Upper lobe of left lung (tissue), 6 donors: ENCODE data around the gene BANF2. TPM values are rescaled to one million over a fixed set of nuclear protein-coding genes. Genes with fewer than 3 reads are reported as not detected.
A peak's percentile ranks its signal among the peaks of the same experiment; 100 is the strongest.

Experiments
- ATAC-seq, 2 donors: fragments of 200-7000 bp; cut with Tn5 transposase; one replicate each; pipeline ENCODE4 v1.9.1; 2022; ENCODE audit warnings: mild to moderate bottlenecking in 2 of 2, moderate library complexity in 2 of 2; ENCODE audit not compliant: low FRiP score in 2 of 2
- DNase-seq, 2 donors: peaks; one replicate each; pipeline ENCODE4 v3.0.0-alpha.2; 2019 to 2020
- H3K27ac ChIP-seq, 4 donors: fragments of 200-600 bp; sonication (generic); one replicate each; pipeline ENCODE4 v1.5.1; 2016 to 2019
- H3K27me3 ChIP-seq, 4 donors: fragments of 200-600 bp; sonication (generic); one replicate each; pipeline ENCODE4 v1.5.1; 2017 to 2019
- H3K36me3 ChIP-seq, 4 donors: fragments of 200-600 bp; sonication (generic); one replicate each; pipeline ENCODE4 v1.5.1; 2016 to 2019
- H3K4me1 ChIP-seq, 4 donors: fragments of 200-600 bp; sonication (generic); one replicate each; pipeline ENCODE4 v1.5.1; 2018 to 2019
- H3K4me3 ChIP-seq, 4 donors: fragments of 200-600 bp; sonication (generic); one replicate each; pipeline ENCODE4 v1.5.1; 2017 to 2019; ENCODE audit warnings: mild to moderate bottlenecking in 2 of 4, moderate library complexity in 1 of 4
- H3K9me3 ChIP-seq, 4 donors: fragments of 200-600 bp; sonication (generic); one replicate each; pipeline ENCODE4 v1.5.1; 2018 to 2019
- CTCF ChIP-seq, 6 experiments: fragments of 450-650 bp in 4 of 6; fragments of 200-600 bp in 2 of 6; sonication (generic) in 2 of 6; IDR thresholded peaks; one replicate each; pipeline ENCODE4 v1.5.1; 2016 to 2019; ENCODE audit warnings: antibody characterized with exemption in 6 of 6
- EP300 ChIP-seq, 4 donors: sonication (generic); formaldehyde crosslinking; IDR thresholded peaks; one replicate each; pipeline ENCODE4 v1.5.1; 2017; ENCODE audit warnings: antibody characterized with exemption in 4 of 4, control low read depth in 2 of 4
- POLR2A ChIP-seq, 4 donors: fragments of 450-650 bp; IDR thresholded peaks; one replicate each; pipeline ENCODE4 v1.5.1; 2016 to 2017; ENCODE audit warnings: antibody characterized with exemption in 4 of 4, mild to moderate bottlenecking in 2 of 4
- POLR2AphosphoS5 ChIP-seq, 2 donors: sonication (generic); formaldehyde crosslinking; IDR thresholded peaks; one replicate each; pipeline ENCODE4 v1.5.1; 2017; ENCODE audit warnings: antibody characterized with exemption in 2 of 2
- WGBS, 2 donors: methylation state at CpG; one replicate each; pipeline ENCODE4 v1.1.5; 2017 to 2018; 5-methylcytosine and 5-hydroxymethylcytosine counted together
- total RNA-seq, 6 donors: library from RNA; depleted of rRNA in 4 of 6; stranded (reverse); fragments of >200 nt in 4 of 6; gene quantifications; one replicate each; pipeline versions ENCODE4 v1.1.0 to v1.2.1, GENCODE V29; 2016 to 2021
- donor health status: DM: no; HTN: no; CAD: no; lungs with moderate emphysema.
- donor health status: DM: no; HTN: yes; CAD: no; lungs with severe emphysema.

The BANF2 gene
- total RNA-seq, 6 donors from 2014 or later = not detected

- Histone ChIP-seq H3K4me3 (no peak overlapping the region), H3K36me3 (peaks cover 0 to 14% (median 7%) of the 10 kb centered on the region in 4 donors), H3K27me3 (no peaks in the 10 kb centered on the region), H3K4me1 (peaks cover 15 to 40% (median 26%) of the 10 kb centered on the region in 4 donors), H3K27ac (no peak overlapping the region), H3K9me3 (peaks cover 0 to 5% (median 0%) of the 10 kb centered on the region in 4 donors)
- no peak for TF ChIP-seq CTCF (IDR thresholded peaks at IDR 0.05)
- no peak for TF ChIP-seq EP300 (IDR thresholded peaks at IDR 0.05)
- no peak for TF ChIP-seq POLR2AphosphoS5 (IDR thresholded peaks at IDR 0.05)
- no peak for TF ChIP-seq POLR2A (IDR thresholded peaks at IDR 0.05)
- DNase-seq = no peak
- no peak for ATAC-seq
- 79 to 82% methylated on average over 5 of the region's 5 CpGs for WGBS, 2 donors
Observed at GRCh38 chr20:17663486-17663885, 36.3 kb upstream of the BANF2 start.

- no peak overlapping the region for H3K4me3 ChIP-seq
- no peak overlapping the region for H3K27ac ChIP-seq
- H3K4me1 ChIP-seq = peaks cover 15 to 40% (median 26%) of the 10 kb centered on the region in 4 donors
- no peak for ATAC-seq
- WGBS, 2 donors = 80 to 88% methylated on average over 11 of the region's 11 CpGs
- H3K9me3 ChIP-seq = no peaks in the 10 kb centered on the region
- peaks cover 0 to 8% (median 3%) of the 10 kb centered on the region in 4 donors for H3K36me3 ChIP-seq
- TF ChIP-seq EP300 (IDR thresholded peaks at IDR 0.05) (no peak), CTCF (IDR thresholded peaks at IDR 0.05) (no peak), POLR2AphosphoS5 (IDR thresholded peaks at IDR 0.05) (no peak), POLR2A (IDR thresholded peaks at IDR 0.05) (no peak)
- DNase-seq = no peak
- H3K27me3 ChIP-seq = no peaks in the 10 kb centered on the region
Observed at GRCh38 chr20:17664025-17664633, 35.6 kb upstream of the BANF2 start.

GRCh38 chr20:17665756-17666155 lies 34.0 kb upstream of the BANF2 start:
- H3K4me3 ChIP-seq = no peak overlapping the region
- ATAC-seq (no peak), DNase-seq (no peak)
- H3K4me1 ChIP-seq = peaks cover 15 to 37% (median 26%) of the 10 kb centered on the region in 4 donors
- peaks cover 0 to 4% (median 0%) of the 10 kb centered on the region in 4 donors for H3K36me3 ChIP-seq
- no peak overlapping the region for H3K27ac ChIP-seq
- 63 to 72% methylated on average over 2 of the region's 2 CpGs for WGBS, 2 donors
- no peaks in the 10 kb centered on the region for H3K9me3 ChIP-seq
- H3K27me3 ChIP-seq = no peaks in the 10 kb centered on the region
- TF ChIP-seq POLR2AphosphoS5 (IDR thresholded peaks at IDR 0.05) (no peak), CTCF (IDR thresholded peaks at IDR 0.05) (no peak), POLR2A (IDR thresholded peaks at IDR 0.05) (no peak), EP300 (IDR thresholded peaks at IDR 0.05) (no peak)

GRCh38 chr20:17666481-17666880 lies 33.3 kb upstream of the BANF2 start:
- ATAC-seq = peak in 1 of 2 donors; percentile 64
- 79 to 80% methylated on average over 2 of the region's 2 CpGs for WGBS, 2 donors
- no peak overlapping the region for H3K27ac ChIP-seq

More at GRCh38 chr20:17666481-17666880, 33.3 kb upstream of the BANF2 start:
- Histone ChIP-seq H3K27me3 (no peaks in the 10 kb centered on the region), H3K4me1 (peaks cover 12 to 36% (median 23%) of the 10 kb centered on the region in 4 donors), H3K9me3 (no peaks in the 10 kb centered on the region), H3K4me3 (no peak overlapping the region), H3K36me3 (peaks cover 0 to 4% (median 0%) of the 10 kb centered on the region in 4 donors)
- no peak for DNase-seq
- TF ChIP-seq EP300 (IDR thresholded peaks at IDR 0.05) = no peak
- no peak for TF ChIP-seq POLR2A (IDR thresholded peaks at IDR 0.05)
- no peak for TF ChIP-seq POLR2AphosphoS5 (IDR thresholded peaks at IDR 0.05)
- TF ChIP-seq CTCF (IDR thresholded peaks at IDR 0.05) = no peak
